ENCODE results near the gene TMEM219. TPM values are rescaled to one million over a fixed set of nuclear protein-coding genes. Genes with fewer than 3 reads are reported as not detected.

Gene TMEM219
- total and polyA plus RNA-seq, 4 donors, result 88.0 to 244 (median 152) TPM

DNA sequence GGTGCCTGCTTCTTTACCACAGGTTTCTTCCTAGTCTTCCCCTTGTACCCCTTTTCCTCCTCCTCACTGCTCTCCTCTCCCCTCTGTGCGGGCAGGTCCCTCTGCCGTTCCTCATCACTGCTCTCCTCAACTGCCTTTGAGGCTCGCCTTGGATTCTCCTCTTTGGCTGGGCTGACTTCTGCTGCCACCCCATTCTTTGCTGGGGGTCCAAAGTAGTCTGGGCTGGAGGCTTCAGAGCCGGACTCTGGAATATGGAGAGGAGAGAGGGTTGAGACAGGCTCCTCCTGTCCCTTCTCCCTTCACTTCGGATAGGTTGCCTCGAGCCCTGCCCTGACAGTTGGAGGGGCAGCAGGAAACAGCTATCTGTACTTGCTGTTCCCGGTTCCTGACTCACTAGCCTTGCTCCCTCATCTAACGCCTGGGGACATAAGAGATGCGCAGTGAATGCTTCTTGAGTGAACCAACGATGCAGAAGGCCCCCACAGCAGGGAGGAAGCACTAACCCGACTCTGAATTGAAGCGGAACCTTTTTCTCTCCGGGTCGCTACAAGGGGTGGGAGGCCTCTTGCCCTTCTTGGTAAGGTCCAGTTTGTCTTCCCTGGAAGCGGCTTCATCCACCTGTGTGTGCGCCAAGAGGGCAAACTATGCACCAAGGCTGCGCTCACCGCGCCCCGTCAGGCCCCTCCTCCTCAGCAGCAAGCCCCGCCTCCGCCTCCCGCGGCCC, 32.9 kb downstream of the TMEM219 start:
- no peaks in the 10 kb centered on the region for H3K27me3 ChIP-seq (ENCODE audit: control insufficient read depth in 1 of 2, insufficient read depth in 2 of 2, low read length in 1 of 2)
- 5 to 6% methylated on average over 19 to 24 of the region's 24 CpGs for WGBS, 2 donors
- no peaks in the 10 kb centered on the region for H3K36me3 ChIP-seq (ENCODE audit: control insufficient read depth in 1 of 2, insufficient read depth in 2 of 2, low read length in 1 of 2)
- peak; percentile 62 for ATAC-seq (ENCODE audit: low FRiP score)
- peak overlapping the region in 1 of 2 donors; percentile 10 for H3K27ac ChIP-seq (ENCODE audit: low read depth in 1 of 2, low read length in 2 of 2)
- no peaks in the 10 kb centered on the region for H3K4me1 ChIP-seq (ENCODE audit: control insufficient read depth in 1 of 2, insufficient read depth in 2 of 2, low read length in 2 of 2)
- peak; percentile 66 to 86 for DNase-seq
- intact Hi-C loops (cut with DNase I), result loop anchor here in 1 of 2 donors (2.0 to 10.0 kb wide), 3 partner anchors 32 to 180 kb away; partner anchors contain the start of genes KCTD13, PAGR1, PRRT2 and TMEM219
- no peaks in the 10 kb centered on the region for H3K9me3 ChIP-seq (ENCODE audit: control insufficient read depth, low read length)
- H3K4me3 ChIP-seq (ENCODE audit: low read length in 2 of 2), result peak overlapping the region; percentile 62 to 66

DNA sequence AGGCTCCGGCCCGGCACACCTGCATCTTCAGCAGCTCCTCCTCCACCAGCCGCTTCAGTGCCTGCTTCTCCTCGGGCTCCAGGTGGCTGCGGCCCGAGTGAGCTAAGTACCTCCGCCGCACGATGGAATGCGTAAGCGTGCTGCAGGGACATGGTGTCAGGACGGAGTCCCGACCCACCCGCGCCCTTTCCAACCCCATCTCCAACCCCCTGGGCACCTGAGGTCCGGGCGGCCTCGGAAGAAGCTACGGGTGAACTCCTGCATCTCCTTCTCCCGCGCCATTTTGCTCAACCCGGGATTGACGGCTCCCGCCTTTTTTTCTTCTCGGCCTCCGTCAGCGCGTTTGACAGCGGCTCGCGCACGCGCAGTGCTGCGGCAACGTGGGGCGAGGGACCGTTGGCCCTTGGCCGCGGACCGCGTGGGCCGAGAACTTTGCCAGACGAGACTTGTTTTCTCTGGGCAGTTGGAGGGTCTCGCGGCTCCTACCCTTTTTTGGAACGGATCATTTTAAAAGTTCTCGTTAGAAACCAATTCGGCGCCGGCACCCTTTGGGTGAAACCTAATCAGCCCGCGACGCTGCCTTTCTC, 33.5 kb downstream of the TMEM219 start, which contains the start of gene HIRIP3:
HIRIP3 (minus strand) TSS at position 294 of the 587 bp plus-strand sequence; CDS start at position 282, 12 bp downstream.
- DNase-seq (peak; percentile 92 to 95), ATAC-seq (ENCODE audit: low FRiP score) (peak; percentile 90)
- 0 to 1% methylated on average over 53 of the region's 53 CpGs for WGBS, 2 donors
- H3K4me1 ChIP-seq (ENCODE audit: control insufficient read depth in 1 of 2, insufficient read depth in 2 of 2, low read length in 2 of 2), result no peaks in the 10 kb centered on the region
- H3K27me3 ChIP-seq (ENCODE audit: control insufficient read depth in 1 of 2, insufficient read depth in 2 of 2, low read length in 1 of 2), result no peaks in the 10 kb centered on the region
- no peaks in the 10 kb centered on the region for H3K36me3 ChIP-seq (ENCODE audit: control insufficient read depth in 1 of 2, insufficient read depth in 2 of 2, low read length in 1 of 2)
- peak within 1 kb of the TSS; percentile 62 to 66 for H3K4me3 ChIP-seq (ENCODE audit: low read length in 2 of 2)
- H3K27ac ChIP-seq (ENCODE audit: low read depth in 1 of 2, low read length in 2 of 2), result peak within 1 kb of the TSS in 1 of 2 donors; percentile 79
- no peaks in the 10 kb centered on the region for H3K9me3 ChIP-seq (ENCODE audit: control insufficient read depth, low read length)
- intact Hi-C loops (cut with DNase I), result loop anchor here in 1 of 2 donors (2.0 to 10.0 kb wide), 3 partner anchors 33 to 181 kb away; partner anchors contain the start of genes KCTD13, PAGR1, PRRT2 and TMEM219

DNA sequence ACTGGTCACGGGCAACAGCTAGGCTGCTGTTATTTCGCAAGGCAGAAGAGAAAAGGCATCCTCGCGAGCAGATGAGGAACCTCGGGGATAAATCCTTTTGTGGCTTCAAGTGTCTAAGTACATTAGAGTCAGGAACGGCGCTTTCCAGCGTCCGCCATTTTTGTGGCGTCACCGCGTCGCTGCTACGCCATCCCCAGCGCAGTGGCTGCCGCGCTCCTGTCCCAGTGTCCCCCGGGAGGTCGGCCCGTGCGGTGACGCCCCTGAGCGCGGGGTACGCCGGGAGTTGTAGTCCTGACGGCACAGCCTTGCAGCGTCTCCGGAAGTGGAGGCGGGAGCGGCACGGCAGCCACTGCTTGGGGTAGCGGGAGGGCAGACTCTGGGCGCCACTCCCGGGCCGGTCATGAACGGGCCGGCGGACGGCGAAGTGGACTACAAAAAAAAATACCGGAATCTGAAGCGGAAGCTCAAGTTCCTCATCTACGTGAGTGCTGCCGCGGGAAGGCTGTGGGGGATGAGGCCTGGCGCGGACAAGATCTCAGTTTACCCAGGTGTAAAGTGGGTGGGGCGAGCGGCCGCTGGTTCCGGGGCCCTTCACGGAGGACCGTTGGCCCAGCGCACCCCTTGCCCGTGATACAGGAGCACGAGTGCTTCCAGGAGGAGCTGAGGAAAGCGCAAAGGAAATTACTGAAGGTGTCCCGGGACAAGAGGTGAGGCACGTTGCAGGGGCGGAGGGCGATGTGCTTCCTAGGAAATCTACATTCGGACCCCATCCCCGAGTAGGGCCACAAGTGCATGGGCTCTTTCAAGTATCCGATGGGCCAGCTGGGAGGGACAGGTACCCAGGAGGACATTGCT, 34.3 kb downstream of the TMEM219 start, which contains the start of gene INO80E:
INO80E (plus strand) TSS at position 331 of the 855 bp plus-strand sequence; CDS start at position 401, 70 bp downstream.
- no peaks in the 10 kb centered on the region for H3K36me3 ChIP-seq (ENCODE audit: control insufficient read depth in 1 of 2, insufficient read depth in 2 of 2, low read length in 1 of 2)
- H3K4me1 ChIP-seq (ENCODE audit: control insufficient read depth in 1 of 2, insufficient read depth in 2 of 2, low read length in 2 of 2), result no peaks in the 10 kb centered on the region
- H3K4me3 ChIP-seq (ENCODE audit: low read length in 2 of 2), result peak within 1 kb of the TSS; percentile 62 to 66
- DNase-seq (peak; percentile 99 to 100), ATAC-seq (ENCODE audit: low FRiP score) (peak; percentile 99)
- H3K9me3 ChIP-seq (ENCODE audit: control insufficient read depth, low read length), result no peaks in the 10 kb centered on the region
- H3K27ac ChIP-seq (ENCODE audit: low read depth in 1 of 2, low read length in 2 of 2), result peak within 1 kb of the TSS in 1 of 2 donors; percentile 79
- WGBS, 2 donors, result 0 to 1% methylated on average over 64 to 65 of the region's 65 CpGs
- no peaks in the 10 kb centered on the region for H3K27me3 ChIP-seq (ENCODE audit: control insufficient read depth in 1 of 2, insufficient read depth in 2 of 2, low read length in 1 of 2)
- intact Hi-C loops (cut with DNase I), result loop anchor here in 1 of 2 donors (2.0 to 10.0 kb wide), 3 partner anchors 34 to 181 kb away; partner anchors contain the start of genes KCTD13, PAGR1, PRRT2 and TMEM219

GRCh38 chr16:29996766-29997250, 34.9 kb downstream of the TMEM219 start:
- Histone ChIP-seq H3K36me3 (ENCODE audit: control insufficient read depth in 1 of 2, insufficient read depth in 2 of 2, low read length in 1 of 2) (no peaks in the 10 kb centered on the region), H3K27me3 (ENCODE audit: control insufficient read depth in 1 of 2, insufficient read depth in 2 of 2, low read length in 1 of 2) (no peaks in the 10 kb centered on the region), H3K9me3 (ENCODE audit: control insufficient read depth, low read length) (no peaks in the 10 kb centered on the region), H3K4me3 (ENCODE audit: low read length in 2 of 2) (peak overlapping the region; percentile 32 to 62), H3K4me1 (ENCODE audit: control insufficient read depth in 1 of 2, insufficient read depth in 2 of 2, low read length in 2 of 2) (no peaks in the 10 kb centered on the region), H3K27ac (ENCODE audit: low read depth in 1 of 2, low read length in 2 of 2) (no peak overlapping the region)
- ATAC-seq (ENCODE audit: low FRiP score) (no peak), DNase-seq (no peak)
- intact Hi-C loops (cut with DNase I), result loop anchor here in 1 of 2 donors (5.0 to 10.0 kb wide), 2 partner anchors 35 to 182 kb away; partner anchors contain the start of genes PAGR1, PRRT2 and TMEM219
- 22 to 23% methylated on average over 9 of the region's 9 CpGs for WGBS, 2 donors

DNA sequence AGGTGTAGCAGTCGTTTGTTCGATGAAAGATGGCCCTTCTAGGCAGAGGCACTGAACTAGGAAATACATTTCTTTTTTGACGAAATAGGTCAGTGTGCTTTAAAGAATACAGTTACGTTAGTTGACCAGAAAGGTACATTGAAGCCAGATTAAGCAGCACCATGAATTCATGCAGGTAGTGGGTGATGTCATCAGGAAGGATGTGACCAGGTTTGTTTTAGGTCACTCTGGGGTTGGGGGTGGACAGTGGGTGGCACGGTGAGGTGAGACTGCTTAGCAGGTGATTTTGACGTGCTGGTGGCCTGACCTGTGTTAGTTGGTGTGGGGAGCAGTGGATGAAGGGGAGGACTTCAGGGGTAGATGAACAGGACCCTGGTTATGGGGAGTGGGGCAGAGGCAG, 37.7 kb downstream of the TMEM219 start:
- H3K4me1 ChIP-seq (ENCODE audit: control insufficient read depth in 1 of 2, insufficient read depth in 2 of 2, low read length in 2 of 2), result no peaks in the 10 kb centered on the region
- intact Hi-C loops (cut with DNase I), result loop anchor here in 1 of 2 donors (5.0 to 10.0 kb wide), 2 partner anchors 37 to 185 kb away; partner anchors contain the start of genes PAGR1, PRRT2 and TMEM219
- H3K27me3 ChIP-seq (ENCODE audit: control insufficient read depth in 1 of 2, insufficient read depth in 2 of 2, low read length in 1 of 2), result no peaks in the 10 kb centered on the region
- DNase-seq (no peak), ATAC-seq (ENCODE audit: low FRiP score) (no peak)
- 87 to 91% methylated on average over 6 of the region's 6 CpGs for WGBS, 2 donors
- no peaks in the 10 kb centered on the region for H3K9me3 ChIP-seq (ENCODE audit: control insufficient read depth, low read length)
- no peaks in the 10 kb centered on the region for H3K36me3 ChIP-seq (ENCODE audit: control insufficient read depth in 1 of 2, insufficient read depth in 2 of 2, low read length in 1 of 2)
- H3K27ac ChIP-seq (ENCODE audit: low read depth in 1 of 2, low read length in 2 of 2), result no peak overlapping the region
- H3K4me3 ChIP-seq (ENCODE audit: low read length in 2 of 2), result no peak overlapping the region

- no peaks in the 10 kb centered on the region for H3K36me3 ChIP-seq (ENCODE audit: control insufficient read depth in 1 of 2, insufficient read depth in 2 of 2, low read length in 1 of 2)
- WGBS, 2 donors, result 75 to 80% methylated on average over 30 to 33 of the region's 33 CpGs
- DNase-seq (no peak), ATAC-seq (ENCODE audit: low FRiP score) (no peak)
- no peaks in the 10 kb centered on the region for H3K27me3 ChIP-seq (ENCODE audit: control insufficient read depth in 1 of 2, insufficient read depth in 2 of 2, low read length in 1 of 2)
- no peak overlapping the region for H3K27ac ChIP-seq (ENCODE audit: low read depth in 1 of 2, low read length in 2 of 2)
- H3K4me3 ChIP-seq (ENCODE audit: low read length in 2 of 2), result no peak overlapping the region
- H3K4me1 ChIP-seq (ENCODE audit: control insufficient read depth in 1 of 2, insufficient read depth in 2 of 2, low read length in 2 of 2), result no peaks in the 10 kb centered on the region
- H3K9me3 ChIP-seq (ENCODE audit: control insufficient read depth, low read length), result no peaks in the 10 kb centered on the region
- intact Hi-C loops (cut with DNase I), result no loop called here
These were observed 39.1 kb downstream of the TMEM219 start for GRCh38 chr16:30000735-30001631.

GRCh38 chr16:30002614-30003346, 40.9 kb downstream of the TMEM219 start:
- intact Hi-C loops (cut with DNase I), result no loop called here
- DNase-seq, result no peak
- 83 to 85% methylated on average over 19 of the region's 19 CpGs for WGBS, 2 donors
- no peaks in the 10 kb centered on the region for H3K9me3 ChIP-seq (ENCODE audit: control insufficient read depth, low read length)
- H3K4me1 ChIP-seq (ENCODE audit: control insufficient read depth in 1 of 2, insufficient read depth in 2 of 2, low read length in 2 of 2), result no peaks in the 10 kb centered on the region
- ATAC-seq (ENCODE audit: low FRiP score), result no peak
- H3K27ac ChIP-seq (ENCODE audit: low read depth in 1 of 2, low read length in 2 of 2), result no peak overlapping the region
- no peaks in the 10 kb centered on the region for H3K27me3 ChIP-seq (ENCODE audit: control insufficient read depth in 1 of 2, insufficient read depth in 2 of 2, low read length in 1 of 2)
- no peaks in the 10 kb centered on the region for H3K36me3 ChIP-seq (ENCODE audit: control insufficient read depth in 1 of 2, insufficient read depth in 2 of 2, low read length in 1 of 2)
- H3K4me3 ChIP-seq (ENCODE audit: low read length in 2 of 2), result no peak overlapping the region
